Measurements from ENCODE around the gene MRPS5. TPM values are rescaled to one million over a fixed set of nuclear protein-coding genes. Genes with fewer than 3 reads are reported as not detected.

Gene MRPS5
- total and polyA plus RNA-seq, 2 donors (not counting 1 experiment from before 2014, with no cell fraction given), result 46.3 to 48.0 TPM

- Histone ChIP-seq H3K9ac (ENCODE audit: low read length) (peak within 1 kb of the TSS; percentile 87), H3K36me3 (replicated peaks in 1 of 2; ENCODE audit: control extremely low read depth in 1 of 2, control insufficient read depth in 1 of 2, extremely low read depth in 1 of 2, insufficient read depth in 2 of 2, low read length in 1 of 2) (no peaks in the 10 kb centered on the region), H2AFZ (ENCODE audit: insufficient read depth, low read depth, low read length, poor library complexity, severe bottlenecking) (peak within 1 kb of the TSS; percentile 98), H4K20me1 (ENCODE audit: control insufficient read depth, insufficient read depth, low read length, poor library complexity, severe bottlenecking) (no peaks in the 10 kb centered on the region), H3K4me1 (ENCODE audit: control insufficient read depth in 2 of 2, insufficient read depth in 2 of 2, low read length in 2 of 2) (peaks cover 11 to 22% of the 10 kb centered on the region in 2 donors), H3K27ac (ENCODE audit: low read length in 2 of 2) (peak within 1 kb of the TSS; percentile 41 to 66), H3K79me2 (ENCODE audit: control insufficient read depth, insufficient read depth, low read length) (peaks cover 5% of the 10 kb centered on the region), H3K27me3 (replicated peaks in 1 of 4; ENCODE audit: control extremely low read depth in 1 of 4, control insufficient read depth in 3 of 4, insufficient read depth in 4 of 4, low read length in 3 of 4) (no peaks in the 10 kb centered on the region), H3K4me3 (ENCODE audit: control extremely low read depth in 1 of 5, extremely low read depth in 1 of 5, insufficient read depth in 1 of 5, low read depth in 2 of 5, low read length in 4 of 5) (peak within 1 kb of the TSS; percentile 51 to 90 (median 71)), H3K4me2 (replicated peaks; ENCODE audit: low read depth, low read length, poor library complexity, severe bottlenecking) (peak within 1 kb of the TSS; percentile 96), H3K9me3 (ENCODE audit: control extremely low read depth in 1 of 3, control insufficient read depth in 2 of 3, insufficient read depth in 1 of 3, low read length in 2 of 3) (peaks cover 0 to 11% (median 0%) of the 10 kb centered on the region in 3 donors)
- POLR2A ChIA-PET, result interaction anchor here (2.5 kb wide), 1 partner anchor 38 kb away, joined by 16 read pairs; the partner anchor contains the start of gene MRPS5
- WGBS (ENCODE audit: insufficient coverage), result 12% methylated on average over 51 of the region's 64 CpGs
- Mint-ChIP-seq H3K27ac (peak within 1 kb of the TSS; percentile 91), H3K4me1 (peaks cover 27% of the 10 kb centered on the region), H3K4me3 (peak within 1 kb of the TSS; percentile 93), H3K27me3 (no peaks in the 10 kb centered on the region), H3K9me3 (ENCODE audit: insufficient read depth) (no peaks in the 10 kb centered on the region)
- ATAC-seq (ENCODE audit: low read depth), result peak; percentile 94
- intact Hi-C loops (cut with micrococcal nuclease), result loop anchor here (1.0 kb wide), 2 partner anchors 38 to 47 kb away; partner anchors contain the start of gene ZNF892
- DNase-seq, result peak; percentile 85
- CTCF ChIA-PET, result interaction anchor here (1.5 to 2.5 kb wide), 2 partner anchors 38 to 44 kb away, joined by 4 to 16 read pairs; partner anchors contain the start of gene MRPS5
- TF ChIP-seq EZH2 (IDR thresholded peaks at IDR 0.05; ENCODE audit: borderline replicate concordance, insufficient read depth, low read depth, low read length, poor library complexity, severe bottlenecking), result no peak
- TF ChIP-seq CTCF (IDR thresholded peaks at IDR 0.05), result no peak
Measured at GRCh38 chr2:95159690-95160449, 38.3 kb upstream of the MRPS5 start, which contains the start of gene ZNF514. Gene ZNF514 (minus strand): TSS chr2:95159848. CDS start chr2:95153253, 6,595 bp downstream.

Data from B cell (primary cell).